ENCODE results near the gene SPDYE3. TPM values are rescaled to one million over a fixed set of nuclear protein-coding genes. Genes with fewer than 3 reads are reported as not detected.

SPDYE3 gene
- total and polyA plus RNA-seq, 2 of the 4 experiments (the other 2 are of a cell fraction), result not detected

DNA sequence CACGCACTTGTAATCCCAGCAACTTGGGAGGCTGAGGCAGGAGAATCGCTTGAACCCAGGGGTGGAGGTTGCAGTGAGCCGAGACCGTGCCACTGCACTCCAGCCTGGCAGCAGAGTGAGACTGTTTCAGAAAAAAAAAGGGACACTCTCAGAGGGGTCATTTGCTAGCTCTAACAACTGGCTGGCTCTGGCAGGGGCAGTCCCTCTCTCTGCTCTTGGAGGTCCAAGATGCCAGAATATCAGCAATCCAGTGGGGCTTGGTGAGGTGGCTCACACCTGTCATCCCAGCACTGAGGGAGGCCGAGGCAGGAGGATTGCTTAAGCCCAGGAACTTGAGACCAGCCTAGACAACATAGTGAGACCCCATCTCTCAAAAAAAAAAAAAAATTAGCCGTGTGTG is 63.2 kb downstream of the SPDYE3 start:
- intact Hi-C loops (cut with micrococcal nuclease), result no loop called here
- in situ Hi-C loops (cut with MboI; ENCODE audit: low sequenced_read_pairs), result no loop called here
- no TSS peak for BruUV-seq (replicated peaks)
- Histone ChIP-seq H2BK15ac (ENCODE audit: low read depth, low read length) (no peak overlapping the region), H3K9me3 (ENCODE audit: control insufficient read depth, insufficient read depth, low read length) (no peaks in the 10 kb centered on the region), H3K36me3 (ENCODE audit: control insufficient read depth, insufficient read depth, low read length) (peaks cover 2% of the 10 kb centered on the region; the same call in 1 of the 2 replicates), H4K20me1 (ENCODE audit: insufficient read depth, low read length) (no peaks in the 10 kb centered on the region), H3K4me1 (ENCODE audit: control insufficient read depth, insufficient read depth, low read length) (peaks cover 8% of the 10 kb centered on the region), H2AK9ac (replicated peaks; ENCODE audit: low read depth, low read length, poor library complexity) (no peak overlapping the region), H2BK20ac (ENCODE audit: low read depth, low read length) (no peak overlapping the region), H2BK5ac (ENCODE audit: low read depth, low read length, poor library complexity, severe bottlenecking) (no peak overlapping the region), H3K27ac (ENCODE audit: insufficient read depth, low read length) (no peak overlapping the region), H4K5ac (ENCODE audit: low read depth, low read length) (no peak overlapping the region), H3K4me3 (ENCODE audit: insufficient read depth, low read depth, low read length) (no peak overlapping the region), H3K79me1 (ENCODE audit: low read depth in 1 of 2, low read length in 2 of 2) (no peaks in the 10 kb centered on the region), H3K4ac (ENCODE audit: low read depth, low read length) (no peak overlapping the region), H3K56ac (ENCODE audit: extremely low read depth, insufficient read depth, low read length) (no peak overlapping the region), H3K9me1 (ENCODE audit: insufficient read depth, low read length) (0 out of 2 replicates have a peak, but pooled peaks cover 6% of the 10 kb centered on the region), H2AFZ (replicated peaks; ENCODE audit: low read length, poor library complexity) (no peak overlapping the region), H2BK120ac (ENCODE audit: low read depth, low read length) (no peak overlapping the region), H4K8ac (ENCODE audit: low read depth in 2 of 2, low read length in 2 of 2) (no peak overlapping the region), H2AK5ac (ENCODE audit: low read depth, low read length) (0 out of 2 replicates have a peak overlapping the region, but pooled peaks have one; percentile 26), H3K18ac (ENCODE audit: low read depth, low read length) (no peak overlapping the region), H3K9ac (ENCODE audit: low read depth, low read length) (no peak overlapping the region), H3K4me2 (ENCODE audit: low read depth, low read length) (no peak overlapping the region), H3K27me3 (ENCODE audit: control insufficient read depth, insufficient read depth, low read length) (no peaks in the 10 kb centered on the region), H3K14ac (replicated peaks; ENCODE audit: low read depth, low read length) (no peak overlapping the region), H4K91ac (ENCODE audit: insufficient read depth, low read depth, low read length) (no peak overlapping the region), H3K23ac (ENCODE audit: low read depth, low read length) (no peak overlapping the region)
- ChIA-PET CTCF (no interaction called here), POLR2A (ENCODE audit: unreplicated experiment) (no interaction called here)
- WGBS, 2 experiments (ENCODE audit: extremely low coverage in 2 of 2, insufficient read length in 1 of 2), result 100% methylated on average over 4 of the region's 6 CpGs; no CpG with 5 or more reads in 1 of the 2 experiments
- TF ChIP-seq BHLHE40 (IDR thresholded peaks at IDR 0.05; ENCODE audit: low read depth, low read length), result no peak
- no peak for TF ChIP-seq MXI1 (IDR thresholded peaks at IDR 0.05; ENCODE audit: borderline replicate concordance, low read depth, low read length)
- TF ChIP-seq, protein P1, sequence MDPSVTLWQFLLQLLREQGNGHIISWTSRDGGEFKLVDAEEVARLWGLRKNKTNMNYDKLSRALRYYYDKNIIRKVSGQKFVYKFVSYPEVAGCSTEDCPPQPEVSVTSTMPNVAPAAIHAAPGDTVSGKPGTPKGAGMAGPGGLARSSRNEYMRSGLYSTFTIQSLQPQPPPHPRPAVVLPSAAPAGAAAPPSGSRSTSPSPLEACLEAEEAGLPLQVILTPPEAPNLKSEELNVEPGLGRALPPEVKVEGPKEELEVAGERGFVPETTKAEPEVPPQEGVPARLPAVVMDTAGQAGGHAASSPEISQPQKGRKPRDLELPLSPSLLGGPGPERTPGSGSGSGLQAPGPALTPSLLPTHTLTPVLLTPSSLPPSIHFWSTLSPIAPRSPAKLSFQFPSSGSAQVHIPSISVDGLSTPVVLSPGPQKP (IDR thresholded peaks at IDR 0.05; ENCODE audit: borderline replicate concordance, low read depth, low read length), result no peak
- no peak for TF ChIP-seq RCOR1 (IDR thresholded peaks at IDR 0.05; ENCODE audit: insufficient replicate concordance, low read length)
- TF ChIP-seq CEBPB (IDR thresholded peaks at IDR 0.05; ENCODE audit: low read depth, low read length), result no peak
- TF ChIP-seq CHD1 (IDR thresholded peaks at IDR 0.05; ENCODE audit: low read depth, low read length), result no peak
- no peak for TF ChIP-seq FOS (IDR thresholded peaks at IDR 0.05; ENCODE audit: low read depth, low read length)
- TF ChIP-seq SMC3 (IDR thresholded peaks at IDR 0.05; ENCODE audit: low read depth, low read length), result no peak
- no peak for TF ChIP-seq RFX5 (IDR thresholded peaks at IDR 0.05; ENCODE audit: low read depth, low read length)
- TF ChIP-seq MAZ (IDR thresholded peaks at IDR 0.05; ENCODE audit: borderline replicate concordance, low read depth, low read length), result no peak
- TF ChIP-seq NFE2L2 (IDR thresholded peaks at IDR 0.05; ENCODE audit: low read depth, low read length), result no peak
- TF ChIP-seq, protein P2, sequence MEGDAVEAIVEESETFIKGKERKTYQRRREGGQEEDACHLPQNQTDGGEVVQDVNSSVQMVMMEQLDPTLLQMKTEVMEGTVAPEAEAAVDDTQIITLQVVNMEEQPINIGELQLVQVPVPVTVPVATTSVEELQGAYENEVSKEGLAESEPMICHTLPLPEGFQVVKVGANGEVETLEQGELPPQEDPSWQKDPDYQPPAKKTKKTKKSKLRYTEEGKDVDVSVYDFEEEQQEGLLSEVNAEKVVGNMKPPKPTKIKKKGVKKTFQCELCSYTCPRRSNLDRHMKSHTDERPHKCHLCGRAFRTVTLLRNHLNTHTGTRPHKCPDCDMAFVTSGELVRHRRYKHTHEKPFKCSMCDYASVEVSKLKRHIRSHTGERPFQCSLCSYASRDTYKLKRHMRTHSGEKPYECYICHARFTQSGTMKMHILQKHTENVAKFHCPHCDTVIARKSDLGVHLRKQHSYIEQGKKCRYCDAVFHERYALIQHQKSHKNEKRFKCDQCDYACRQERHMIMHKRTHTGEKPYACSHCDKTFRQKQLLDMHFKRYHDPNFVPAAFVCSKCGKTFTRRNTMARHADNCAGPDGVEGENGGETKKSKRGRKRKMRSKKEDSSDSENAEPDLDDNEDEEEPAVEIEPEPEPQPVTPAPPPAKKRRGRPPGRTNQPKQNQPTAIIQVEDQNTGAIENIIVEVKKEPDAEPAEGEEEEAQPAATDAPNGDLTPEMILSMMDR (conservative IDR thresholded peaks at IDR 0.05; ENCODE audit: low read depth, low read length), result no peak
- no peak for TF ChIP-seq RAD21 (IDR thresholded peaks at IDR 0.05; ENCODE audit: low read length)
- TF ChIP-seq MAFK (IDR thresholded peaks at IDR 0.05; ENCODE audit: low read depth, low read length), result no peak
- TF ChIP-seq POLR2A (IDR thresholded peaks at IDR 0.05; ENCODE audit: low read depth, low read length), result no peak
- dilution Hi-C loops (cut with HindIII; ENCODE audit: low sequenced_read_pairs, unreplicated experiment), result no loop called here
- ATAC-seq (ENCODE audit: low read depth) (no peak), DNase-seq (no peak)
